Measurements from ENCODE around the gene POU4F2.
"Not testable (repeated sequence)": the region's sequence is repeated elsewhere in the genome, so short reads cannot be mapped to it uniquely, and the experiment has no call there.

Gene POU4F2

DNA sequence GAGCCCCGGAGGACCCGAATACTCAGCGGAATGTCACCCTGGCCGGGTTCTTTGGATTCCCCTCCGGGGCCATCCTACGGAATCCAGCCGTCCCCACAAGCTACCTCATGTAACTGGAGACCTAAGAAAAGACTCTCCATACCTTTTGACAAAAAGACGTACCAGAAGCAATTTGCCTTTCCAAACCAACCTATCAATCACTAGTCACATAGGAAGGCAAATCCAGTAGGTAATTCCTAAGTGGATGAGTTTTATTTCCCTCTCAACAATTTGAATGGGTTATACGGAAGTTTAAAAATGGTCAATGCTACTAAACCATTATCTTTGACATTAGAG, 16.8 kb downstream of the POU4F2 start:
- DNase-seq (ENCODE audit: low read depth), result no peak

DNA sequence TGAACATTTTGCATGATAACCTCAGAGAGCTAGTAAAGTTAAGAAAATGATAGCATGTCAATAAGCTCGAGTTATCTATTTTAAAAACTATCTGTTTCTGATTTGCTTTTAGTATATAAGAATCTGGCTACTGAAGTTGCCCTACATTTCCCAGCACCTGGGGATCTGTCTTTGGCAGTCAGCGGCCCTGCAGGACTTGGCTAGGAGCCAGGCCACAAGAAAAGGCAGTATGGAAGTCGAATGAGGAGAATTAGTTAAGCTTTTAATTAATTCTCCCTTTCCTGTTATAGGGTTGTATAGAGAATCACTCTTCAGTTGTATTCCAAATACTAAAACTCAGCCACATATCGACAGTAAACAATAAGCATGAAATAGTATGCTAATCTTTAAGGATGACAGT, 22.7 kb downstream of the POU4F2 start:
- DNase-seq (ENCODE audit: low read depth), result no peak

DNA sequence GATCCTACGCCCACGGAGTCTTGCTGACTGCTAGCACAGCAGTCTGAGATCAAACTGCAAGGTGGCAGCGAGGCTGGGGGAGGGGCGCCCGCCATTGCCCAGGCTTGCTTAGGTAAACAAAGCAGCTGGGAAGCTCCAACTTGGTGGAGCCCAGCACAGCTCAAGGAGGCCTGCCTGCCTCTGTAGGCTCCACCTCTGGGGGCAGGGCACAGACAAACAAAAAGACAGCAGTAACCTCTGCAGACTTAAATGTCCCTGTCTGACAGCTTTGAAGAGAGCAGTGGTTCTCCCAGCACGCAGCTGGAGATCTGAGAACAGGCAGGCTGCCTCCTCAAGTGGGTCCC, 25.2 kb downstream of the POU4F2 start:
- not testable (repeated sequence) for DNase-seq (ENCODE audit: low read depth)

DNA sequence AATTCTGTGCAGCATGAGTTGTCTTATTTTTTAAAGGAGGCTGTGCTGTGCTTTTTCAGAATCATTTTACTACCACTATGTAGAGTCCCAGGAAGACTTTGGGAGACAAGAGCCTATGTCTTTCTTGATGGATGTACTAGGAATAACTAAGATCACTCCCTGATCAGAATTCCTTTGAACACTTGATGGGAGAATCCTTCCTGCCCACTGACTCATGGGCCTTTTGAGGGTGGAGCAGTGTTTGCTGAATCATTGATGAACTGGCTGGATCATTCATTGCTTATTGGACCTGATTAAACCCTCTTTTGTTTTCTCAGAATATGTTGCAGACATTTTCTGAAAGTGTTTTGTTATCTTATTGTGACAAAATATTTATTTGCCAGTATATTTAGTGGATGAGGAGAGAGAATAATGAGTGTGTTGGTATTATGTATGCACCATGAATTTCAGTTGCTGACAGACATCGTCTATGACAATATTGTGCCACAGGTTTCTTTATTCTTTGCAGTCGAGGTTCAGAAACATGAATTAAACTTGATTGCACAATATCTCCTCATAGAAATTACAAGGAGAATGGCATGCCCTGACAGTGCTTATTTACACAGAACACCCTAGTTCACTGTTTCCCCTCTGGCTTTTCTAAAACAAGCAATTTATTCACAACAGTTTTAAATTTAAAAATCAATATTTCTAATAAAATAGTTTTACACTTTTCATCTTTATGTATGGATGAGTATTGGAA, 36.3 kb downstream of the POU4F2 start:
- DNase-seq (ENCODE audit: low read depth), result no peak

All from activated T-cell treated with anti-CD3 and anti-CD28 coated beads for 24 hours (primary cell).